Measurements from ENCODE around the gene CDC42BPA.
"Not testable (repeated sequence)": the region's sequence is repeated elsewhere in the genome, so short reads cannot be mapped to it uniquely, and the experiment has no call there.

CDC42BPA gene

DNA sequence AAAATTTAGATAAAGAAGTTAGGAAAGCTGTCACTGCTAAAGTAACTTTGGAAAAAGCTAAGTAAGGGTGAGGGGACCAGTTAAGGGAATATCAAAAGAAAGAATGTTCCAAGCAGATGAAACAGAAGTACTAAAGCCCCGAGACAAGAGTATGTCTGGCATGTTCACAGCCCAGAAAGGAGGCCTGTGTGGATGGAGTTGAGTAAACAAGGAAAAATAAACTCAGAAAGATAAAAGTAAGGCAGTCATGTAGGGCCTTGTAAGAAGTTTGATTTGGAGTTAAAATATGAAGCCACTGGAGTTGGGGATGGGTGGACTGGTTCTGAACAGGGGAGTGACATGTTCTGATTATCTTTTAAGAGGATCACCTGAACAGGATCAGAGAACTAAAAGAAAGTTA is 177.9 kb downstream of the CDC42BPA start:
- DNase-seq (ENCODE audit: low read depth in 1 of 2, low spot score in 1 of 2): no peak

DNA sequence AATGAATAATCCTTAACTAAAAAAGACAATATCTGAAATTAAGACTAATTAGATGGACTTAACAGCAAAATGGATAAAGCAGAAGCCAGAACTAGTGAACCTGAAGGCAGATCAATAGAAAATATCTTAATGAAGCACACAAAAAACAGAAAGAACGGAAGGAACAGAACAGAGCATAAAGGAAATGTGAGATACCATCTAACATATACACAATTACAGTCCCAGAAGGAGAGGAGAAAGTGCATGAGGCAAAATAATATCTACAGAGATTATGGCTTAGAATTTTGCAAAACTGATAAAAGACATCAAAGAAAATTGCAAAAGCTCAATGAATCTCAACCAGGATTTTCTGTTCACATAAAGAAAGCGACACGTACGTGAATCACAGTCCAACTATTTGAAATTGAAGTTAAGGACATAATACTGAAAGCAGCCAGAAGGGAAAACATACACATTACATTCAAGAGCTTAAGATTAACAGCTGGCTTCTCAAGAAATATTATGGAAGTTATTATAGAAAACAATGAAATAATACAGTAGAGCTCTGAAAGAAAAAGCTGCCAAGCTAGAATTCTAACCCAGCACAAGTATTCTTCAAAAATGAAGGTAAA is 182.0 kb downstream of the CDC42BPA start:
- no peak for DNase-seq (ENCODE audit: low read depth in 1 of 2, low spot score in 1 of 2)

DNA sequence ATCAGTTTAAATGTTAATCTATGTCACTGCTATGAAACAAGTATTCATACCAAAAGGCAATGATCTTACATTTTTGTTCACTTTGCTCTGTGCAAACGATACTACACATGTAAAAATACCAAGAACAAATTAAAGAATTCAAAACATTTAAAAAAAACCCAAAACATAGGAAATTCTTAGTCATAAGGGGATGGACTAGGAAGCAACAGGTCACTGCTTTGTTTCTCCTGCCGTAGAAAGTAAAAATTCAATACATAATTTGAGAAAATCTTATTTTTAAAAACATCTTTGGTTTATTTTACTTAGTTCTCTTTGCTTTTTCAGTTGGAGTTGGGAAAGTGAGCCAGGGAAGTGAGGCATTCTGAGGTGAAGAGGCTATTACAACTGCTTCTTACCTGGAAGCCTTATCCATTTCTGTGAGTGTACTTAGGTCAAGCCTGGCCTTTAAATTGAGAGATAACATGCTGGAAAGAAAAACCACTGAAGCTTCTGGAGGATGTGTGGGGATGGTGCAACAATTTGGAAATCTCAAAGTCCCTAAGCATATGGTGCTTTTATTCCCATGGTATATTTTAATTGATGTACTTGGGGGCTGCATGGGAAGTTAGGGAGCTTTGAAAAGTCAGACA is 183.5 kb downstream of the CDC42BPA start:
- no peak for DNase-seq (ENCODE audit: low read depth in 1 of 2, low spot score in 1 of 2)

DNA sequence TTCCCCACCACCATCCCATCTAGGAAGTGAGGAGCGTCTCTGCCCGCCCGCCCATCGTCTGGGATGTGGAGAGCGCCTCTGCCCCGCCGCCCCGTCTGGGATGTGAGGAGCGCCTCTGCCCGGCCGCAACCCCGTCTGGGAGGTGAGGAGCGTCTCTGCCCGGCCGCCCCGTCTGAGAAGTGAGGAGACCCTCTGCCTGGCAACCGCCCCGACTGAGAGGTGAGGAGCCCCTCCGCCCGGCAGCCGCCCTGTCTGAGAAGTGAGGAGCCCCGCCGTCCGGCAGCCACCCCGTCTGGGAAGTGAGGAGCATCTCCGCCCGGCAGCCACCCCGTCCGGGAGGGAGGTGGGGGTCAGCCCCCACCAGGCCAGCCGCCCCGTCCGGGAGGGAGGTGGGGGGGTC is 185.6 kb downstream of the CDC42BPA start:
- DNase-seq (ENCODE audit: low read depth in 1 of 2, low spot score in 1 of 2): not testable (repeated sequence)

DNA sequence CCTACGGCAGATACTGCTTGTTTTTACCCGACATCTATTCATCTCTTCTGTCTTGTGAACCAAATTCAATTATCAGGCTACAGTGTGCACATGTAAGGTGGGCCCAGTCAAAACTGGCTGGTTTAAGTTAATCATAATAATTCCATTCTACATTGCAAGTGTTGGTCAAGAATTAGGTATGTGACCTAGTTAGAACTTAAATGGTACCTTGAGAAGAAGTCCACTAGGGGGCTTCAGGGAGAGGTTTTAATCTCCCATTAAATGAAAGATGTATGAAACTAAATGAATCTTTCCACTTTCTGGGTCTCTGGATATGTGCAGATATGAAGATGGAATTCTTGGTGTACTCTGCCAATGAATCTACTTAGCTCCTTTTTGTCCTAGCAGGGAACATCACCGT is 187.1 kb downstream of the CDC42BPA start:
- DNase-seq (ENCODE audit: low read depth in 1 of 2, low spot score in 1 of 2): no peak

DNA sequence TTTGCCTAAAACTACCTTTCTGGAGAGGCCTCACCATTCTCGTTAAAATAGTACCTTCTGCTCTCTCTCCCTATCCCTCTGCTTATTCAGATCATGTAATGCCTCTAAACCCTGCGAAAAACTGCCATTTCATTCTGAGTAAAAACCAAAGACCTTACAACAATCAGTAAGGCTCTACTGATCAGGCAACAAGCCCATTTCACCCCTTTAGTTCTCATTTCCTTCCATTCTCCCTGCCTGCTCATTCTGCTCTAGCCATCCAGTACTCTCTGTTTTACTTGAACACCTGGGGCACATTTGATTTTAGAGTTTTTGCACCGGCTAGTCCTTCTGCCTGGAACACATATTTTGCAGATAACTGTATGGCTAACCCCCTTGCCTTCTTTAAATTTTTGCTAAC is 190.4 kb downstream of the CDC42BPA start:
- no peak for DNase-seq (ENCODE audit: low read depth in 1 of 2, low spot score in 1 of 2)

DNA sequence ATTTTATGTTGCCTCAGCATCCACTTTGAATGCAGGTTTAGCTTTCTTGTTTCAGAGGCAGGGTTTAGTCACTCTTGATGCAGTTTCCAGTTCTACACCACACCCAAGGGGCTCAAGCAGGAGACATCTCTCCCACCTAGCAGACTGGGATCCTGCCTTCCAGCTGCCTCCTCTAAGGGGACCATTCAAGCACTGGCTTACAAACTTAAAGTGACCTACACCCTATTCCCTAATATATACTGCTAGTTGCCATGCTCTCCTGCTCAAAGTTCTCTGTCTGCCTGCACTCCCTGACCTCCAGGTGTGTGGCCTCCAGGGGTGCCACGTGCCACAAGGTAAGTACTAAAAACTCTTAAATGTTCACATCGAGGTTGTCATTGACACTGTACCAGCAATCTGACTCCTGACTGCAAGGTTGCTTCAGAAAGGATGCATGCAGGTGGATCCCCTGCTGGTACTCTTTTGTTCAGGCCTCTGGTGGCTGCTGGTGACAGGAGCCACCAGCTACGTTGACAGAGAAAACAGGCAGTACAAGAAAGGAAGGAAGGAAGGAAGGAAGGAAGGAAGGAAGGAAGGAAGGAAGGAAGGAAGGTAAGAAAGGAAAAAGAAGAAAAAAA is 192.3 kb downstream of the CDC42BPA start:
- no peak for DNase-seq (ENCODE audit: low read depth in 1 of 2, low spot score in 1 of 2)

DNA sequence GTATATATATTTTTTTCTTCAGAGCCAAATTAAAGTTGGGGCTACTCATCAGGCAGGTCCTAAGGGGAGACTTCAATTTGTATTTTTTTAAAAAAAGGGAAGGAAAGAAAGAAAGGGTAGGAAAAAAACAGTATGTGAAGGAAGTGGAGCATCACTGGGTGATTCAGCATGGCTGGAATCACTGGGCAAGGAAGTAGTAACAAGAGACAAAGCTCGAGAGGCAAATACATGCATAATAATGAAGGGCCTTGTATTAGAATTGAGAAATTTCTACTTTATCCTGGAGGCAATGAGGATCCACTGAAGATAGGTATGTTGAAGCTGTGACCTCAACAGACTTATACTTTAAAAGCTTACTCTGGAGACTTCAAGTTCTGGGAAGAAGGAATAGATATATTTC is 193.8 kb downstream of the CDC42BPA start:
- DNase-seq (ENCODE audit: low read depth in 1 of 2, low spot score in 1 of 2): no peak

DNA sequence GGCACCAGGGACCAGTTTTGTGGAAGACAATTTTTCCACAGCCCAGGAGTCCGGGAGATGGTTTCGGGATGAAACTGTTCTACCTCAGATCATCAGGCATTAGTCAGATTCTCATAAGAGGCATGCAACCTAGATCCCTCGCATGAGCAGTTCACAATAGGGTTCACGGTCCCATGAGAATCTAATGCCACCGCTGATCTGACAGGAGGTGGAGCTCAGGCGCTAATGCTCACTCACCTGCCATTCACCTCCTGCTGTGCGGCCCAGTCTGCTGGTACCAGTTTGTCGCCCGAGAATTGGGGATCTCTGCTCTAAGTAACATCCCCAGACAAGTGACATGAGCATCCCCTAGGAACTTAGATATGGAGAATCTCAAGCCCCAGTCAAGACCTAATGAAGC is 197.5 kb downstream of the CDC42BPA start:
- no peak for DNase-seq (ENCODE audit: low read depth in 1 of 2, low spot score in 1 of 2)

DNA sequence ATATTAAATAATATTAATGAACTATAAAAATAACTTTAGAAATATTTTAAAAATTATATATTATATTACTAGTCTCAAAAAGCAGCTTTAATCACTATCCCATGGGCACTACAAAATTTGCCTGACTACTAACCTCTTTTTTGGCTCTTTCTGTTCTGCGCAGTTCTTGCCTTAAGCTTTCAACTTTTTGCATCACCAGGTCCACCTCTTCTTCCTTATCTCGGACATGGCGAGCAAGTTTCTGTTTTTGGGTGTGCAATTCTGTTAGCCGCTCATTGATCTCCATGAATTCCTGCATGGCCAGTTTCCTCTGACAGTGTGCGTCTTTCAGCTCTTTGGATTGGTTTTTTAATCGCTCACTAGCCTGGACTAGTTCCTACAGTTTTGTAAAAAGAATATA is 205.8 kb downstream of the CDC42BPA start:
- DNase-seq (ENCODE audit: low read depth in 1 of 2, low spot score in 1 of 2): no peak

DNA sequence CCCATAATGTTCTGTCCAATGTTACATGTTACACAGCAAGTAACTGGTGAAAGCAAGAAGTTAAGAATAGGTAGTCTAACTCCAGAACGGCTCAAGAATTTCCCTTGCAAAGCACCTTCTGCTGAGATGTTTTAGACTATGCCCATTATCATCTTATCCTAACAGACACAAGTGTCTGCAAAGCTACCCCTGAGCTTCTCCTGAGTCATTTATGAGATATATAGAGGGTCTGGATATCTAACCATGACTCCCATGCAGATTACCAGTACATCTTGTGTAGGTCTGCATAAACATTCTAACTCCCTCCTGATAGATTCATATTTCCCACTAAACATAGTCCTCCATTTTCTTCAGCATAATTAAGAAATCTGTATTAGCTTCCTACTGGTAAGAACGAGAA is 206.5 kb downstream of the CDC42BPA start:
- no peak for DNase-seq (ENCODE audit: low read depth in 1 of 2, low spot score in 1 of 2)

DNA sequence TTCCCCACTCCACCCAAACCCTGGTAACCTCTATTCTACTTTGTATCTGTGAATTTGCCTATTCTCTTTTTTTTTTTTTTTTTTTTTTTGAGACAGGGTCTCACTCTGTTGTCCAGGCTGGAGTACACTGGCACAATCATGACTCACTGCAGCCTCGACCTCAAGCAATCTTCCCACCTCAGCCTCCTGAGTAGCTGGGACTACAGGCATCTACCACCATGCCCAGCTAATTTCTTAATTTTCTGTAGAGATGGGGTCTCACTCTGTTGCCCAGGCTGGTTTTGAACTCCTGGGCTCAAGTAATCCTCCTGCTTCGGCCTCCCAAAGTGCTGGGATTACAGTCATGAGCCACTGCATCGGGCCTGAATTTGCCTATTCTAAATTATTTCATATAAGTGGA is 213.0 kb downstream of the CDC42BPA start:
- DNase-seq (ENCODE audit: low read depth in 1 of 2, low spot score in 1 of 2): not testable (repeated sequence)

DNA sequence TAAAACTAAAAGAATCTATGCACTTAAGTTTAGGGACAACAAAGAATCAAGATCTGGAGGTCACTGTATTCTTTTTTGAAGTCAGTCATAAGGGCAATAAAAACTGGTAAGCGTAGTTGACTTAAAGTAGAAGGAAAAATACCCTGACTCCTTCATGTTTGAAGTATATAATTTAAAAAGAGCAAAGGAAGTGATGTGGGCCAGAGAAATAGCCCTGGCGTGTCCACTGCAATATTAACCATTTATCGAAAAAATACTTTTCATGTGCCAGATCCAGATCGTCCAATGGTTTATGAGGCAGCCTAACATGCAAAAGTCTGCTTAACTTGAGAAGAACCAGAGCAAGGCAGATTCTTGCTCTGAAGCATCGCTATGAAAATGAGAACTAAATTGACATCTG is 216.2 kb downstream of the CDC42BPA start:
- no peak for DNase-seq (ENCODE audit: low read depth in 1 of 2, low spot score in 1 of 2)

DNA sequence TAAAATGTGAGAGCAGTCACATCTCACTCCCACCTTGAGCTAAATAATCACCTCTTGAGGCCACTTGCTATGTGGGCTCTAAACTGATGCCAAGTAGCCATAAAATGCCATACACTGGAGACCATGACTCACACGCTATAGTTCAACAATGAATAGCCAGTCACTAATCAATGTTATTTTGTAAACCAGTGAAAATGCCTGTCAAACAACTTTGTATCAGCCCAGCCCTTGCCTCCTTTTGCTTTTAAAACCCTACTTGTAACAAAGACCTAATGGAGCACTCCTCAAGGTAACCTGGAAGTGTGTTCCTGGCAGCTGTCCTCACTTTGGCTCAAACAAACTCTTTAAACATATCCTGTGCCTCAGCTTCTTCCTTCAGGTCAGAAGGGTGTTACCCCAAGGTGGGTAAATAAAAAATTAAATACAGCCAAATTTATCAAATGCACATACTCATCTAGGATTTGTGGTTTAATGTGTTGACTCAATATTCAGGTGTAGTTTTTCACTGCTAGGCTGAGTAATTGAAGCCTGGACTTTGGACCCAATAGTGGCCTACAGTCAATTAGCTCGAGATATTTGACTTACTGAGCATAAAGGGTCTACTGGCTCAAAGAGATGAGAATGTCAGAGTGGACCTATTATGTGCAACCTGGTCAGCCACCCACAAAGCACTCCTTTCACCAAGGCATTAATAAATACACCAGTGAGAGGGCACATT is 223.9 kb downstream of the CDC42BPA start:
- no peak for DNase-seq (ENCODE audit: low read depth in 1 of 2, low spot score in 1 of 2)

DNA sequence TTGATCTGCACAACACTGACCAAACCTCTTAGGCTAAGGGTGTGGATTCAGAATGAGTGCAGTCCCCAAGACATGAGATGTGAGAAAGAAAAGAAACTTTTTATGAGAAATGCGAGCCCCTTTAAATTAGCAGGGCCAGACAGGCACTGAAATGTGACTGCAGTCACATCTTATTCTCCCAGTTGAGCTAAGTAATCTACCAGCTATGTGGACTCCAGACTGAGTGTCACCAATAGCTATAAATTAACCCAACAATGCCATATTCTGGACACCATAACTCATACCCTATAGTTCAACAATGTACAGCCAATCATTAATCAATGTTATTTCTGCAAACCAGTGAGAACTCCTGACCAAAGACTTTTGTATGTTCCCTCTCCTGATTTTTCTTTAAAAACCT is 225.0 kb downstream of the CDC42BPA start:
- DNase-seq (ENCODE audit: low read depth in 1 of 2, low spot score in 1 of 2): no peak

DNA sequence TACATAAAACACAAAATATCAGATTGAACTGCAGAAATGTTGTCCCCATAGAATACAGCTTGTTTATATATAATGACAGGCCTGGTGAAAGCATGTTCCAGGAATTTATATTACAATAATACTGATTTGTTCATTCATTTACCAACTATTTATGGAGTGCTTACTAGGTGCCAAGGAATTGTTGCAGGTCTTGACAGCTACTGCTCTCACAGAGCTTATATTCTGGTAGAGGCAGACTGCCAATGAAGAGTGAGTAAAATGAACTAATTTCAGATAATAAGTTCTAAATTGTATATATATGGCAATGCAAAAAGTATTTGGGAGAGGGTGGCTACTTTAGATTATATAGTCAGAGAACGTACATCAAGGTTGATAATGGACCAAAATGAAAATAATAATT is 226.2 kb downstream of the CDC42BPA start:
- DNase-seq (ENCODE audit: low read depth in 1 of 2, low spot score in 1 of 2): no peak

DNA sequence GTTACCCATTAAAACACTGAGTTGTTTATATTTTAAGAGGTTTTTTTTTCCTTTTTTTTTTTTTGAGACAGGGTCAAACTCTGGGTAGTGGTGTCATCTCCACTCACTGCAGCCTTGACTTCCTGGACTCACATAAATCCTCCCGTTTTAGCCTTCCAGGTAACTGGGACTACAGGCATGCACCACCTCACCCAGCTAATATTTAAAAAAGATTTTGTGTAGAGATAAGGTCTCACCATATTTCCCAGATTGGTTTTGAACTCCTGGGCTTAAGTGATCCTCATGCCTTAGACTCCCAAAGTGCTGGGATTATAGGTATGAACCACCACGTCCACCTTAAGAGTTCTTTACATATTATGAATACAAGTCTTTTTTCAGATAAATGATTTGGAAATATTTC is 231.7 kb downstream of the CDC42BPA start:
- no peak for DNase-seq (ENCODE audit: low read depth in 1 of 2, low spot score in 1 of 2)

DNA sequence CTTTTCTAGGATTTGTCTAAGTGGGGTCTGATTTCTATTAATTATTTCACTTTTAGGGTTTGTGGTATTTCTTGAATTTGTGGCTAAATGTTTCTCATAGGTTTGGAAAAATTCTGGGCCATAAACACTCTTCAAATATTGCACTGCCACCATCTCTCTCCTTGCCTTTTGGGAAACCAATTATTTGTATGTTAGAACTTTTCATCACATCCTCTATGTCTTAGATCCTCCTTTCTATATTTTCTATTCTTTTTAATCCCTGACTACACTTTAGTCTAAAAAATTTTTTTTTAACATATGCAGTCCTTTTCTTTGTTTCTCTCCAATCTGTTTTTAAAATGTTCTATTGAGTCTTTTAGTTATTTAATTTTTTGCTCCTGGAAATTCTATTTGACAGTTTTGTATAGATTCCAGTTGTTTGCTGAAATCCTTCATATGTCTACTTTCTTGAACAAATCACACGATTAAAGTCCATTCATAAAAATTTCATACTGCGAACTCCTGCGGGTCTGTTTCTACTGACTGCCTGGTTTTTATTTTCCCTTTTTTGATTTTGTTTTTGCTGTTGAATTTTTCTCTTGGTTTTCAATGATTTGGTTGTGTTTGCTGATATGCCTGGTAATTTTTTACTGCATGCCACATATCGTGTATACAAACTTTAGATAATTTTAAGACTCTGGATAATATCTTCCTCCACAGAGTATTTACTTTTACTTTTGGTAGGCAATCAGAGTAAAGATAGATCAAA is 235.1 kb downstream of the CDC42BPA start:
- no peak for DNase-seq (ENCODE audit: low read depth in 1 of 2, low spot score in 1 of 2)

DNA sequence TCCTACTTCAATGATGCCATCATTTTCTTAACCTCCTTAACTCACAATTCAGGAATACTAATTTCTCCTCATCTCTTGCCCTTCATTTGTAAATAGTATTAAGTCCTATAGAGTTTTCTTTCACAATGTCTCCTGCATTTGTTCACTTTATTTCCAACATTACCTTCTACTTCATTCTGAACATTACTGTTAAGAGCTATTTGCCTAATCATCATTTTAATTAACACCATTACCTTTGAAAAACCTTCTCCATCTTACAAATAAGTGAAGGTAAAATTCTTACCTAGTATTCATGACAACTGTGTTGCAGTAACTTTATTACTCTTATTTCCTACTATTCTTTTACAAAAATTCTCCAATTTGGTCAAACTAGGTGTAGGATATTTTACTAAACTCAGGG is 240.5 kb downstream of the CDC42BPA start:
- no peak for DNase-seq (ENCODE audit: low read depth in 1 of 2, low spot score in 1 of 2)

DNA sequence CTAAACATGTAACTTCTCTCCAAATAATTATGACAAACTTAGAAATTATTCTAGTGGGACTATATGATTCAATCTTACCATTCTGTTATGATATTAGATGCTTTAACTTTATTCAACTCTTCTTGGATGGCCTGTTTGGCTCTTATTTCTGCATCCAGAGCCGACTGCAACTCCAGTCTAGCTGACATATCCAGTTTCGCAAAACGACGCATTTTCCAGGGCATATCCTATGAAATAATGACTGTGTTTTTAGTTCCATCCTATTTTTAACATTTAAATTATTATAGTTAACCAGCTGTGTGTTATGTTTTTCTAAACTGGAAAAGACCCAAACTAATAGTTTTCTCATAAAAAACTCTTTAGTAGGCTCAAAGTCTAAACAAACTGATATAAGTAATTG is 244.5 kb downstream of the CDC42BPA start:
- no peak for DNase-seq (ENCODE audit: low read depth in 1 of 2, low spot score in 1 of 2)

DNA sequence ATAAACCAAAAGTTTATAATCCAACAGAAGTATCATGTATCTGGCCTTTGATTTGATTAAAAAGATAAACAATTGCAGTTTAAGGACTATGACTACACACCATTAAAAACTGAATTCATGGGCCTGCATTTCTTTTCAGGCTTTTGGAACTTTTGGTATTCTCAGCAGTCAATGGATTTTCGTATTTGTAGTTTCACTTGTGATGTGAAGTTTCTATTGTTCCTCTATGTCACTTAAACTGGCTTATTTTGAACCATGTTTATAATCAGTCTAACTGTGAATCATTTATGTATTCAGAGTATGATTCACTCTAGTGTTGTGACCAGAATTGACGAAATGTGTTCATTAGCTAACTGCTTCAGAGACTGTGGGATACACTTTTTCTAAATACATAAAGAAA is 245.3 kb downstream of the CDC42BPA start:
- no peak for DNase-seq (ENCODE audit: low read depth in 1 of 2, low spot score in 1 of 2)

All from stimulated activated CD4-positive, alpha-beta T cell treated with anti-CD3 and anti-CD28 coated beads, Interleukin-15, amount 100 ng/mL, for 1 hour (primary cell).